GM12878 (cell line): Measurements from ENCODE around the gene SCRN1. TPM values are rescaled to one million over a fixed set of nuclear protein-coding genes. Genes with fewer than 3 reads are reported as not detected.

Experiments
- ATAC-seq: fragments of 200-7000 bp; cut with Tn5 transposase; 3 replicates; pipeline ENCODE4 v1.9.1; 2020; ENCODE audit warnings: mild to moderate bottlenecking, moderate library complexity
- BruUV-seq: library from RNA; stranded (reverse); fragments of 400-500 nt; replicated peaks from 2 replicates; lab custom pipeline; 2021; lab: Mats Ljungman, UMichigan
- CTCF ChIA-PET: fragments of 300-600 bp; sonication (Branson Sonifier 250); formaldehyde crosslinking; extraction: SDS; loops from one replicate; lab custom pipeline; 2021; ENCODE audit warnings: inconsistent platforms; lab: Yijun Ruan, JAX
- POLR2A ChIA-PET: fragments of 350-600 bp; formaldehyde crosslinking; extraction: SDS; loops from one replicate; lab custom pipeline; 2021; ENCODE audit warnings: inconsistent platforms; lab: Charles Lee
- RAD21 ChIA-PET: fragments of 300-600 bp; sonication (Branson Sonifier 250); formaldehyde crosslinking; loops from one replicate; lab custom pipeline; 2023; ENCODE audit warnings: antibody characterized with exemption; ENCODE audit not compliant: unreplicated experiment; lab: Charles Lee
- SMC1A ChIA-PET: fragments of 300-600 bp; sonication (Branson Sonifier 250); formaldehyde crosslinking; loops from one replicate; lab custom pipeline; 2023; ENCODE audit not compliant: unreplicated experiment, uncharacterized antibody; lab: Charles Lee
- DNase-seq: peaks from one replicate; pipeline ENCODE4 v3.0.0-alpha.2; 2011; ENCODE audit warnings: low read depth, low spot score
- FAIRE-seq: peaks from 3 replicates; lab custom pipeline; 2011; peaks lifted over from hg19 to GRCh38; lab: Jason Lieb, UNC
- H2AFZ ChIP-seq: 2 replicates; pipeline ENCODE4 v1.6.0; 2011; ENCODE audit warnings: low read depth, low read length, control low read depth; ENCODE audit not compliant: control insufficient read depth
- H3K27ac ChIP-seq: 2 replicates; pipeline ENCODE4 v1.5.1; 2011; ENCODE audit warnings: control low read depth; ENCODE audit not compliant: control insufficient read depth, insufficient read depth
- H3K27me3 ChIP-seq, 2 experiments: replicated peaks in 1 of 2; 2 replicates each; pipeline versions ENCODE4 v1.6.0 to v1.6.1; 2011; ENCODE audit warnings: low read length in 1 of 2; ENCODE audit not compliant: control insufficient read depth in 2 of 2, insufficient read depth in 2 of 2
- H3K36me3 ChIP-seq, 2 experiments: 2 replicates each; pipeline ENCODE4 v1.5.1; 2011; ENCODE audit warnings: low read length in 1 of 2; ENCODE audit not compliant: control insufficient read depth in 2 of 2, insufficient read depth in 2 of 2
- H3K4me1 ChIP-seq: 2 replicates; pipeline ENCODE4 v1.6.1; 2011; ENCODE audit warnings: mild to moderate bottlenecking, low read length, moderate library complexity, mixed read lengths; ENCODE audit not compliant: control insufficient read depth, insufficient read depth
- H3K4me2 ChIP-seq: 2 replicates; pipeline ENCODE4 v1.6.0; 2011; ENCODE audit warnings: control low read depth; ENCODE audit not compliant: control insufficient read depth, insufficient read depth
- H3K4me3 ChIP-seq: fragments of 200-600 bp; sonication (generic); 2 replicates; pipeline ENCODE4 v1.5.1; 2016
- H3K79me2 ChIP-seq: 2 replicates; pipeline ENCODE4 v1.6.0; 2011; ENCODE audit warnings: low read length; ENCODE audit not compliant: control insufficient read depth, insufficient read depth
- H3K9ac ChIP-seq: 2 replicates; pipeline ENCODE4 v1.8.0; 2011; ENCODE audit warnings: low read length, control low read depth, mixed read lengths; ENCODE audit not compliant: control insufficient read depth, insufficient read depth
- H3K9me3 ChIP-seq: replicated peaks from 3 replicates; pipeline ENCODE4 v1.5.1; 2011; ENCODE audit warnings: mild to moderate bottlenecking, low read length; ENCODE audit not compliant: control insufficient read depth, insufficient read depth
- H4K20me1 ChIP-seq: 2 replicates; pipeline ENCODE4 v1.6.0; 2011; ENCODE audit not compliant: control insufficient read depth, insufficient read depth
- BCL11A ChIP-seq: IDR thresholded peaks from 2 replicates; pipeline ENCODE4 v1.6.1; 2011; ENCODE audit warnings: low read depth, low read length
- EED ChIP-seq: sonication (generic); IDR thresholded peaks from 2 replicates; pipeline ENCODE4 v1.6.1; 2016; ENCODE audit warnings: antibody characterized with exemption, low read depth
- EP300 ChIP-seq, 2 experiments: fragments of 150-350 bp in 1 of 2; IDR thresholded peaks; 2 replicates each; pipeline ENCODE4 v1.6.1; 2011 to 2012; ENCODE audit warnings: low read depth in 2 of 2, low read length in 2 of 2, borderline replicate concordance in 1 of 2, improper control_type of control experiment in 1 of 2, inconsistent platforms in 1 of 2; ENCODE audit not compliant: control insufficient read depth in 1 of 2
- KDM1A ChIP-seq: fragments of 200-600 bp; sonication (generic); IDR thresholded peaks from 2 replicates; pipeline ENCODE4 v1.6.1; 2016; ENCODE audit warnings: borderline replicate concordance
- SKIL ChIP-seq: fragments of 450-650 bp; IDR thresholded peaks from 2 replicates; pipeline ENCODE4 v1.6.1; 2017; ENCODE audit warnings: mild to moderate bottlenecking, low read depth, inconsistent platforms; ENCODE audit not compliant: poor library complexity, severe bottlenecking
- WGBS: methylation state at CpG from one replicate; pipeline ENCODE4 v1.1.6; 2016; ENCODE audit warnings: low lambda C conversion rate; ENCODE audit not compliant: insufficient replicate concordance, insufficient coverage; ENCODE audit errors: missing lambda C conversion rate; 5-methylcytosine and 5-hydroxymethylcytosine counted together
- in situ Hi-C: fragments of 300-500 bp; cut with MboI; formaldehyde crosslinking; loops from 9 replicates; pipeline ENCODE4 v1.14.3; 2018; ENCODE audit warnings: mixed read lengths
- intact Hi-C: fragments of 100-400 bp; cut with micrococcal nuclease; formaldehyde crosslinking; loops from one replicate; pipeline ENCODE4 v1.14.2; 2022; ENCODE audit not compliant: unreplicated experiment
- polyA plus RNA-seq, 11 experiments: library from polyadenylated mRNA; depleted of rRNA in 4 of 11; unstranded in 6 of 11; stranded (reverse) in 5 of 11; fragments of >200 nt; fragmentation: Nextera tagmentation in 4 of 11; fragmentation: Illumina TruSeq in 1 of 11; extraction: Ambion mirVana in 4 of 11; extraction: Trizol in 1 of 11; gene quantifications; 1 replicate in 1 of 11; 2 replicates in 10 of 11; pipeline versions ENCODE4 v1.2.1 to v1.2.3, GENCODE V29; 2011 to 2016; ENCODE audit warnings: inconsistent platforms in 2 of 11, missing spikeins in 2 of 11, low read depth in 1 of 11
- total RNA-seq, 4 experiments: library from RNA; depleted of rRNA in 3 of 4; stranded (reverse); fragments of >200 nt in 3 of 4; fragmentation: Illumina TruSeq in 1 of 4; extraction: Trizol in 1 of 4; gene quantifications; 2 replicates each; pipeline versions ENCODE4 v1.2.1 to v1.2.3, GENCODE V29; 2013 to 2021

SCRN1 gene
- total and polyA plus RNA-seq, 10 of the 15 experiments (the other 5 are each of a cell fraction or from before 2014, with no cell fraction given), result 11.1 to 67.6 (median 41.7) TPM

- 66% methylated on average over 2 of the region's 2 CpGs for WGBS
- POLR2A ChIA-PET, result no interaction called here
These were observed 49.4 kb downstream of the SCRN1 start for GRCh38 chr7:29940199-29940598.

More at GRCh38 chr7:29940199-29940598, 49.4 kb downstream of the SCRN1 start:
- H3K36me3 ChIP-seq, result peaks cover 6 to 14% of the 10 kb centered on the region in 2 experiments
- H2AFZ ChIP-seq, result no peak overlapping the region
- no peaks in the 10 kb centered on the region for H3K9me3 ChIP-seq
- H3K4me1 ChIP-seq, result no peaks in the 10 kb centered on the region
- DNase-seq (no peak), FAIRE-seq (no peak)
- no TSS peak for BruUV-seq
- RAD21 ChIA-PET, result no interaction called here
- in situ Hi-C loops (no loop called here), intact Hi-C loops (no loop called here)
- H3K27ac ChIP-seq, result no peak overlapping the region
- no peak overlapping the region for H3K4me3 ChIP-seq
- H3K4me2 ChIP-seq, result no peak overlapping the region
- no peak overlapping the region for H3K9ac ChIP-seq
- H4K20me1 ChIP-seq, result peaks cover 2% of the 10 kb centered on the region; the same call in 1 of the 2 replicates
- H3K79me2 ChIP-seq, result no peaks in the 10 kb centered on the region
- CTCF ChIA-PET, result interaction anchor here (2.3 to 2.9 kb wide), 2 partner anchors 19 to 122 kb away, joined by 6 to 13 read pairs; no protein-coding TSS in a partner anchor
- no peaks in the 10 kb centered on the region for H3K27me3 ChIP-seq
- TF ChIP-seq SKIL (no peak), BCL11A (no peak), KDM1A (no peak), EED (no peak), EP300 (IDR thresholded peaks at IDR 0.05; ENCODE audit: borderline replicate concordance in 1 of 2, control insufficient read depth in 1 of 2, low read depth in 2 of 2, low read length in 2 of 2) (no peak)
- TF ChIP-seq, all 136 proteins: peak for 0
- ATAC-seq, result no peak
- SMC1A ChIA-PET, result interaction anchor here (0.6 kb wide), 1 partner anchor 20 kb away, joined by 3 read pairs; no protein-coding TSS in a partner anchor
